ENCODE data around the gene E2F3.
A peak's percentile ranks its signal among the peaks of the same experiment; 100 is the strongest.
"Not testable (repeated sequence)": the region's sequence is repeated elsewhere in the genome, so short reads cannot be mapped to it uniquely, and the experiment has no call there.

E2F3 gene

GRCh38 chr6:20472748-20473147, 71.1 kb downstream of the E2F3 start:
- no peak for DNase-seq

GRCh38 chr6:20473518-20473917, 71.8 kb downstream of the E2F3 start:
- no peak for DNase-seq

GRCh38 chr6:20474874-20475542, 73.3 kb downstream of the E2F3 start:
- no peak for DNase-seq

GRCh38 chr6:20476501-20477043, 74.9 kb downstream of the E2F3 start:
- DNase-seq = no peak

- DNase-seq = no peak
Measured at GRCh38 chr6:20477485-20477884, 75.8 kb downstream of the E2F3 start.

GRCh38 chr6:20479060-20479459, 77.4 kb downstream of the E2F3 start:
- no peak for DNase-seq

- no peak for DNase-seq
Measured at GRCh38 chr6:20479526-20479925, 77.8 kb downstream of the E2F3 start.

- no peak for DNase-seq
Measured at GRCh38 chr6:20481281-20481680, 79.6 kb downstream of the E2F3 start.

GRCh38 chr6:20483887-20484497, 82.3 kb downstream of the E2F3 start:
- DNase-seq = no peak

GRCh38 chr6:20486641-20487040, 85.0 kb downstream of the E2F3 start:
- no peak for DNase-seq

GRCh38 chr6:20487669-20488375, 86.1 kb downstream of the E2F3 start:
- no peak for DNase-seq

- DNase-seq = no peak
Measured at GRCh38 chr6:20490591-20490990, 88.9 kb downstream of the E2F3 start.

GRCh38 chr6:20492099-20492498, 90.4 kb downstream of the E2F3 start:
- no peak for DNase-seq

GRCh38 chr6:20497216-20498040, 95.7 kb downstream of the E2F3 start:
- no peak for DNase-seq

GRCh38 chr6:20498041-20498385, 96.3 kb downstream of the E2F3 start:
- DNase-seq = no peak

GRCh38 chr6:20509212-20509611, 107.5 kb downstream of the E2F3 start:
- no peak for DNase-seq

GRCh38 chr6:20511852-20512251, 110.2 kb downstream of the E2F3 start:
- no peak for DNase-seq

GRCh38 chr6:20525208-20525607, 123.5 kb downstream of the E2F3 start:
- DNase-seq = not testable (repeated sequence)

- not testable (repeated sequence) for DNase-seq
Measured at GRCh38 chr6:20529086-20529448, 127.4 kb downstream of the E2F3 start.

GRCh38 chr6:20532881-20533280, 131.2 kb downstream of the E2F3 start:
- DNase-seq = no peak

GRCh38 chr6:20533746-20534294, 132.1 kb downstream of the E2F3 start:
- DNase-seq = no peak

- peak; percentile 93 for DNase-seq
Measured at GRCh38 chr6:20534295-20535262, 132.9 kb downstream of the E2F3 start, which contains the start of gene CDKAL1. TSS of gene CDKAL1 (plus strand) at chr6:20534457. CDS start at chr6:20546351, 11,894 bp downstream.
